Stimulated activated naive CD8-positive, alpha-beta T cell treated with anti-CD3 and anti-CD28 coated beads, Interleukin-15, Interleukin-2, amounts not matched to agents 100 U/mL and 50 U/mL, for 24 hours (primary cell): ENCODE data around the gene NCAPD2.
"Not testable (repeated sequence)": the region's sequence is repeated elsewhere in the genome, so short reads cannot be mapped to it uniquely, and the experiment has no call there.

ENCODE experiments used
- ATAC-seq: fragments of 150-1000 bp; cut with Tn5 transposase; one replicate; pipeline ENCODE4 v1.10.0; 2021
- DNase-seq: peaks from one replicate; pipeline ENCODE4 v3.0.0; 2021

Gene NCAPD2

GRCh38 chr12:6463216-6463615 is 30.7 kb upstream of the NCAPD2 start:
- no peak for DNase-seq
- ATAC-seq: no peak

- no peak for ATAC-seq
Observed at GRCh38 chr12:6463858-6464257, 30.0 kb upstream of the NCAPD2 start.

GRCh38 chr12:6464531-6464930 is 29.4 kb upstream of the NCAPD2 start:
- no peak for ATAC-seq
- DNase-seq: no peak

More at GRCh38 chr12:6463858-6464257, 30.0 kb upstream of the NCAPD2 start:
- no peak for DNase-seq

- ATAC-seq (no peak), DNase-seq (peak; percentile 59)
Observed at GRCh38 chr12:6465467-6466183, 28.3 kb upstream of the NCAPD2 start.

- no peak for ATAC-seq
- no peak for DNase-seq
Observed at GRCh38 chr12:6466184-6466573, 27.7 kb upstream of the NCAPD2 start.

- not testable (repeated sequence) for DNase-seq, ATAC-seq
Observed at GRCh38 chr12:6466751-6467150, 27.2 kb upstream of the NCAPD2 start.

- ATAC-seq: not testable (repeated sequence)
Observed at GRCh38 chr12:6467571-6468282, 26.2 kb upstream of the NCAPD2 start.

GRCh38 chr12:6468283-6468575 is 25.7 kb upstream of the NCAPD2 start:
- no peak for DNase-seq
- no peak for ATAC-seq

More at GRCh38 chr12:6467571-6468282, 26.2 kb upstream of the NCAPD2 start:
- not testable (repeated sequence) for DNase-seq

- ATAC-seq: no peak
- DNase-seq: no peak
Observed at GRCh38 chr12:6469092-6469491, 24.8 kb upstream of the NCAPD2 start.

GRCh38 chr12:6469609-6470374 is 24.1 kb upstream of the NCAPD2 start:
- no peak for DNase-seq
- ATAC-seq: no peak

- DNase-seq: peak; percentile 99
Observed at GRCh38 chr12:6470375-6471163, 23.3 kb upstream of the NCAPD2 start, which contains the start of gene VAMP1. Gene VAMP1 (minus strand): TSS chr12:6470677. CDS start chr12:6470531, 146 bp downstream.

GRCh38 chr12:6471989-6472360 is 21.9 kb upstream of the NCAPD2 start:
- DNase-seq: no peak

More at GRCh38 chr12:6470375-6471163, 23.3 kb upstream of the NCAPD2 start, which contains the start of gene VAMP1:
- ATAC-seq: peak; percentile 94

GRCh38 chr12:6472491-6472890 is 21.4 kb upstream of the NCAPD2 start:
- ATAC-seq (no peak), DNase-seq (no peak)

More at GRCh38 chr12:6471989-6472360, 21.9 kb upstream of the NCAPD2 start:
- ATAC-seq: no peak

- not testable (repeated sequence) for DNase-seq
Observed at GRCh38 chr12:6475233-6475975, 18.5 kb upstream of the NCAPD2 start.

GRCh38 chr12:6476489-6476888 is 17.4 kb upstream of the NCAPD2 start:
- DNase-seq: no peak
- ATAC-seq: no peak

More at GRCh38 chr12:6475233-6475975, 18.5 kb upstream of the NCAPD2 start:
- not testable (repeated sequence) for ATAC-seq

- not testable (repeated sequence) for ATAC-seq, DNase-seq
Observed at GRCh38 chr12:6477601-6478377, 16.1 kb upstream of the NCAPD2 start.

- no peak for DNase-seq
- ATAC-seq: no peak
Observed at GRCh38 chr12:6478416-6478815, 15.5 kb upstream of the NCAPD2 start.

GRCh38 chr12:6488240-6488639 is 5.7 kb upstream of the NCAPD2 start:
- no peak for ATAC-seq
- no peak for DNase-seq

GRCh38 chr12:6489449-6489848 is 4.5 kb upstream of the NCAPD2 start:
- ATAC-seq (no peak), DNase-seq (no peak)

GRCh38 chr12:6490673-6491072 is 3.2 kb upstream of the NCAPD2 start:
- not testable (repeated sequence) for ATAC-seq, DNase-seq
